ENCODE data around the gene CAB39. TPM values are rescaled to one million over a fixed set of nuclear protein-coding genes. Genes with fewer than 3 reads are reported as not detected.

The CAB39 gene
- total and polyA plus RNA-seq, 2 experiments from 2014 or later = 18.7 to 67.5 TPM

DNA sequence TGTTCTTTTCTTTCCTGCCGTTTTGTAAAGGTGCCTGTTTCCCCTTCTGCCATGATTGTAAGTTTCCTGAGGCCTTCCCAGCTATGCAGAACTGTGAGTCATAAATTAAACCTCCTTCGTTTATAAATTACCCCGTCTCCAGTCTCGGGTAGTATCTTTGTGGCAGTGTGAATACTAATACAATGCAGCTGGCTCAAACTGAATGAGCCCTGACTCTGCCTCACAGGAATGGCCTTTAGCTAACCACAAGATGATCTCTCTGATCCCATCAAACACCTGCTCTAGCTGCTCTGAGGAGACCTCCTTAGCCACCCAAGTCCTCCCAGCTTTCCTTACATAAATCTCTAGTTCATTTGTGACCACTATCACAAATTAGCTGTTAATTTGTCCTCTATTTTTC lies 41.5 kb upstream of the CAB39 start:
- Histone ChIP-seq H3K27ac (ENCODE audit: low read depth) (no peak overlapping the region), H3F3A (replicated peaks; ENCODE audit: low read depth) (no peaks in the 10 kb centered on the region), H3K36me3 (ENCODE audit: insufficient read depth) (no peaks in the 10 kb centered on the region), H3K27me3 (ENCODE audit: insufficient read depth) (no peaks in the 10 kb centered on the region), H2AFZ (peak overlapping the region; percentile 33; the same call in 1 of the 2 replicates), H3K9me2 (ENCODE audit: insufficient read depth) (peaks cover 6% of the 10 kb centered on the region; the same call in 1 of the 2 replicates), H3K4me1 (ENCODE audit: insufficient read depth) (peaks cover 12% of the 10 kb centered on the region), H3K79me2 (replicated peaks; ENCODE audit: insufficient read depth) (no peaks in the 10 kb centered on the region), H3K4me2 (no peak overlapping the region), H3K4me3 (no peak overlapping the region), H4K20me1 (replicated peaks; ENCODE audit: insufficient read depth) (no peaks in the 10 kb centered on the region)
- Mint-ChIP-seq H3K4me1 (peaks cover 32% of the 10 kb centered on the region), H3K36me3 (ENCODE audit: low read depth) (no peaks in the 10 kb centered on the region), H3K27me3 (ENCODE audit: insufficient read depth, low read depth, poor library complexity) (peaks cover 11% of the 10 kb centered on the region), H3K4me3 (no peak overlapping the region), H3K9me3 (no peaks in the 10 kb centered on the region), H3K27ac (no peak overlapping the region)
- DNase-seq (ENCODE audit: low spot score) (no peak), ATAC-seq (no peak)
- TF ChIP-seq EZH2 (IDR thresholded peaks at IDR 0.05; ENCODE audit: low read depth, unreplicated experiment) (no peak), NANOG (IDR thresholded peaks at IDR 0.05; ENCODE audit: borderline replicate concordance) (no peak), CREB1 (CRISPR knock-in tag; IDR thresholded peaks at IDR 0.05; ENCODE audit: low read depth) (no peak), EZH2phosphoT487 (IDR thresholded peaks at IDR 0.05; ENCODE audit: unreplicated experiment) (no peak), STAT1 (IDR thresholded peaks at IDR 0.05; ENCODE audit: unreplicated experiment) (no peak), JUNB (IDR thresholded peaks at IDR 0.05; ENCODE audit: unreplicated experiment) (no peak), POLR2AphosphoS5 (IDR thresholded peaks at IDR 0.05; ENCODE audit: low read depth) (no peak), ZNF114 (CRISPR knock-in tag; IDR thresholded peaks at IDR 0.05) (no peak)
- TF ChIP-seq, protein P1, sequence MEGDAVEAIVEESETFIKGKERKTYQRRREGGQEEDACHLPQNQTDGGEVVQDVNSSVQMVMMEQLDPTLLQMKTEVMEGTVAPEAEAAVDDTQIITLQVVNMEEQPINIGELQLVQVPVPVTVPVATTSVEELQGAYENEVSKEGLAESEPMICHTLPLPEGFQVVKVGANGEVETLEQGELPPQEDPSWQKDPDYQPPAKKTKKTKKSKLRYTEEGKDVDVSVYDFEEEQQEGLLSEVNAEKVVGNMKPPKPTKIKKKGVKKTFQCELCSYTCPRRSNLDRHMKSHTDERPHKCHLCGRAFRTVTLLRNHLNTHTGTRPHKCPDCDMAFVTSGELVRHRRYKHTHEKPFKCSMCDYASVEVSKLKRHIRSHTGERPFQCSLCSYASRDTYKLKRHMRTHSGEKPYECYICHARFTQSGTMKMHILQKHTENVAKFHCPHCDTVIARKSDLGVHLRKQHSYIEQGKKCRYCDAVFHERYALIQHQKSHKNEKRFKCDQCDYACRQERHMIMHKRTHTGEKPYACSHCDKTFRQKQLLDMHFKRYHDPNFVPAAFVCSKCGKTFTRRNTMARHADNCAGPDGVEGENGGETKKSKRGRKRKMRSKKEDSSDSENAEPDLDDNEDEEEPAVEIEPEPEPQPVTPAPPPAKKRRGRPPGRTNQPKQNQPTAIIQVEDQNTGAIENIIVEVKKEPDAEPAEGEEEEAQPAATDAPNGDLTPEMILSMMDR (conservative IDR thresholded peaks at IDR 0.05; ENCODE audit: low read depth in 2 of 2) = no peak
- TF ChIP-seq, protein P2, sequence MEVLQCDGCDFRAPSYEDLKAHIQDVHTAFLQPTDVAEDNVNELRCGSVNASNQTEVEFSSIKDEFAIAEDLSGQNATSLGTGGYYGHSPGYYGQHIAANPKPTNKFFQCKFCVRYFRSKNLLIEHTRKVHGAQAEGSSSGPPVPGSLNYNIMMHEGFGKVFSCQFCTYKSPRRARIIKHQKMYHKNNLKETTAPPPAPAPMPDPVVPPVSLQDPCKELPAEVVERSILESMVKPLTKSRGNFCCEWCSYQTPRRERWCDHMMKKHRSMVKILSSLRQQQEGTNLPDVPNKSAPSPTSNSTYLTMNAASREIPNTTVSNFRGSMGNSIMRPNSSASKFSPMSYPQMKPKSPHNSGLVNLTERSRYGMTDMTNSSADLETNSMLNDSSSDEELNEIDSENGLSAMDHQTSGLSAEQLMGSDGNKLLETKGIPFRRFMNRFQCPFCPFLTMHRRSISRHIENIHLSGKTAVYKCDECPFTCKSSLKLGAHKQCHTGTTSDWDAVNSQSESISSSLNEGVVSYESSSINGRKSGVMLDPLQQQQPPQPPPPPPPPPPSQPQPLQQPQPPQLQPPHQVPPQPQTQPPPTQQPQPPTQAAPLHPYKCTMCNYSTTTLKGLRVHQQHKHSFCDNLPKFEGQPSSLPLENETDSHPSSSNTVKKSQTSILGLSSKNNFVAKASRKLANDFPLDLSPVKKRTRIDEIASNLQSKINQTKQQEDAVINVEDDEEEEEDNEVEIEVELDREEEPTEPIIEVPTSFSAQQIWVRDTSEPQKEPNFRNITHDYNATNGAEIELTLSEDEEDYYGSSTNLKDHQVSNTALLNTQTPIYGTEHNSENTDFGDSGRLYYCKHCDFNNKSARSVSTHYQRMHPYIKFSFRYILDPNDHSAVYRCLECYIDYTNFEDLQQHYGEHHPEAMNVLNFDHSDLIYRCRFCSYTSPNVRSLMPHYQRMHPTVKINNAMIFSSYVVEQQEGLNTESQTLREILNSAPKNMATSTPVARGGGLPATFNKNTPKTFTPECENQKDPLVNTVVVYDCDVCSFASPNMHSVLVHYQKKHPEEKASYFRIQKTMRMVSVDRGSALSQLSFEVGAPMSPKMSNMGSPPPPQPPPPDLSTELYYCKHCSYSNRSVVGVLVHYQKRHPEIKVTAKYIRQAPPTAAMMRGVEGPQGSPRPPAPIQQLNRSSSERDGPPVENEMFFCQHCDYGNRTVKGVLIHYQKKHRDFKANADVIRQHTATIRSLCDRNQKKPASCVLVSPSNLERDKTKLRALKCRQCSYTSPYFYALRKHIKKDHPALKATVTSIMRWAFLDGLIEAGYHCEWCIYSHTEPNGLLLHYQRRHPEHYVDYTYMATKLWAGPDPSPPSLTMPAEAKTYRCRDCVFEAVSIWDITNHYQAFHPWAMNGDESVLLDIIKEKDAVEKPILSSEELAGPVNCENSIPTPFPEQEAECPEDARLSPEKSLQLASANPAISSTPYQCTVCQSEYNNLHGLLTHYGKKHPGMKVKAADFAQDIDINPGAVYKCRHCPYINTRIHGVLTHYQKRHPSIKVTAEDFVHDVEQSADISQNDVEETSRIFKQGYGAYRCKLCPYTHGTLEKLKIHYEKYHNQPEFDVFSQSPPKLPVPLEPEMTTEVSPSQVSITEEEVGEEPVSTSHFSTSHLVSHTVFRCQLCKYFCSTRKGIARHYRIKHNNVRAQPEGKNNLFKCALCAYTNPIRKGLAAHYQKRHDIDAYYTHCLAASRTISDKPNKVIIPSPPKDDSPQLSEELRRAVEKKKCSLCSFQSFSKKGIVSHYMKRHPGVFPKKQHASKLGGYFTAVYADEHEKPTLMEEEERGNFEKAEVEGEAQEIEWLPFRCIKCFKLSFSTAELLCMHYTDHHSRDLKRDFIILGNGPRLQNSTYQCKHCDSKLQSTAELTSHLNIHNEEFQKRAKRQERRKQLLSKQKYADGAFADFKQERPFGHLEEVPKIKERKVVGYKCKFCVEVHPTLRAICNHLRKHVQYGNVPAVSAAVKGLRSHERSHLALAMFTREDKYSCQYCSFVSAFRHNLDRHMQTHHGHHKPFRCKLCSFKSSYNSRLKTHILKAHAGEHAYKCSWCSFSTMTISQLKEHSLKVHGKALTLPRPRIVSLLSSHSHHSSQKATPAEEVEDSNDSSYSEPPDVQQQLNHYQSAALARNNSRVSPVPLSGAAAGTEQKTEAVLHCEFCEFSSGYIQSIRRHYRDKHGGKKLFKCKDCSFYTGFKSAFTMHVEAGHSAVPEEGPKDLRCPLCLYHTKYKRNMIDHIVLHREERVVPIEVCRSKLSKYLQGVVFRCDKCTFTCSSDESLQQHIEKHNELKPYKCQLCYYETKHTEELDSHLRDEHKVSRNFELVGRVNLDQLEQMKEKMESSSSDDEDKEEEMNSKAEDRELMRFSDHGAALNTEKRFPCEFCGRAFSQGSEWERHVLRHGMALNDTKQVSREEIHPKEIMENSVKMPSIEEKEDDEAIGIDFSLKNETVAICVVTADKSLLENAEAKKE (CRISPR knock-in tag; IDR thresholded peaks at IDR 0.05) = no peak
- TF ChIP-seq, protein P3, sequence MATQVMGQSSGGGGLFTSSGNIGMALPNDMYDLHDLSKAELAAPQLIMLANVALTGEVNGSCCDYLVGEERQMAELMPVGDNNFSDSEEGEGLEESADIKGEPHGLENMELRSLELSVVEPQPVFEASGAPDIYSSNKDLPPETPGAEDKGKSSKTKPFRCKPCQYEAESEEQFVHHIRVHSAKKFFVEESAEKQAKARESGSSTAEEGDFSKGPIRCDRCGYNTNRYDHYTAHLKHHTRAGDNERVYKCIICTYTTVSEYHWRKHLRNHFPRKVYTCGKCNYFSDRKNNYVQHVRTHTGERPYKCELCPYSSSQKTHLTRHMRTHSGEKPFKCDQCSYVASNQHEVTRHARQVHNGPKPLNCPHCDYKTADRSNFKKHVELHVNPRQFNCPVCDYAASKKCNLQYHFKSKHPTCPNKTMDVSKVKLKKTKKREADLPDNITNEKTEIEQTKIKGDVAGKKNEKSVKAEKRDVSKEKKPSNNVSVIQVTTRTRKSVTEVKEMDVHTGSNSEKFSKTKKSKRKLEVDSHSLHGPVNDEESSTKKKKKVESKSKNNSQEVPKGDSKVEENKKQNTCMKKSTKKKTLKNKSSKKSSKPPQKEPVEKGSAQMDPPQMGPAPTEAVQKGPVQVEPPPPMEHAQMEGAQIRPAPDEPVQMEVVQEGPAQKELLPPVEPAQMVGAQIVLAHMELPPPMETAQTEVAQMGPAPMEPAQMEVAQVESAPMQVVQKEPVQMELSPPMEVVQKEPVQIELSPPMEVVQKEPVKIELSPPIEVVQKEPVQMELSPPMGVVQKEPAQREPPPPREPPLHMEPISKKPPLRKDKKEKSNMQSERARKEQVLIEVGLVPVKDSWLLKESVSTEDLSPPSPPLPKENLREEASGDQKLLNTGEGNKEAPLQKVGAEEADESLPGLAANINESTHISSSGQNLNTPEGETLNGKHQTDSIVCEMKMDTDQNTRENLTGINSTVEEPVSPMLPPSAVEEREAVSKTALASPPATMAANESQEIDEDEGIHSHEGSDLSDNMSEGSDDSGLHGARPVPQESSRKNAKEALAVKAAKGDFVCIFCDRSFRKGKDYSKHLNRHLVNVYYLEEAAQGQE (IDR thresholded peaks at IDR 0.05; ENCODE audit: unreplicated experiment) = no peak
- TF ChIP-seq, protein P4, sequence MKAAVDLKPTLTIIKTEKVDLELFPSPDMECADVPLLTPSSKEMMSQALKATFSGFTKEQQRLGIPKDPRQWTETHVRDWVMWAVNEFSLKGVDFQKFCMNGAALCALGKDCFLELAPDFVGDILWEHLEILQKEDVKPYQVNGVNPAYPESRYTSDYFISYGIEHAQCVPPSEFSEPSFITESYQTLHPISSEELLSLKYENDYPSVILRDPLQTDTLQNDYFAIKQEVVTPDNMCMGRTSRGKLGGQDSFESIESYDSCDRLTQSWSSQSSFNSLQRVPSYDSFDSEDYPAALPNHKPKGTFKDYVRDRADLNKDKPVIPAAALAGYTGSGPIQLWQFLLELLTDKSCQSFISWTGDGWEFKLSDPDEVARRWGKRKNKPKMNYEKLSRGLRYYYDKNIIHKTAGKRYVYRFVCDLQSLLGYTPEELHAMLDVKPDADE (IDR thresholded peaks at IDR 0.05) = no peak
